Skin epidermis (tissue), 12 donors: ENCODE measurements around the gene ELL.

Source experiments
- H3K27ac ChIP-seq, 21 experiments: fragments of 200-600 bp; sonication (generic) in 11 of 21; one replicate each; pipeline ENCODE4 v1.5.0; 2020; ENCODE audit warnings: mild to moderate bottlenecking in 3 of 21, inconsistent platforms in 2 of 21, moderate library complexity in 2 of 21
- H3K4me3 ChIP-seq, 7 experiments: fragments of 200-600 bp; sonication (generic) in 2 of 7; one replicate each; pipeline ENCODE4 v1.5.0; 2020; ENCODE audit warnings: inconsistent platforms in 2 of 7, mild to moderate bottlenecking in 2 of 7, moderate library complexity in 1 of 7

The ELL gene

GRCh38 chr19:18397242-18398202, 124.3 kb downstream of the ELL start, which contains the start of gene LRRC25:
LRRC25 (minus strand) TSS chr19:18397622; CDS start chr19:18396963, 659 bp downstream.
- Histone ChIP-seq H3K4me3 (peak within 1 kb of the TSS in 5 of 7 experiments; percentile 20 to 31 (median 25)), H3K27ac (peak within 1 kb of the TSS in 9 of 21 experiments; percentile 18 to 72 (median 52))

- H3K4me3 ChIP-seq: peak overlapping the region in 5 of 7 experiments; percentile 20 to 31 (median 25)
- H3K27ac ChIP-seq: peak overlapping the region in 7 of 21 experiments; percentile 18 to 72 (median 54)
Measured at GRCh38 chr19:18396471-18397241, 125.2 kb downstream of the ELL start.

GRCh38 chr19:18393836-18394235, 128.0 kb downstream of the ELL start:
- Histone ChIP-seq H3K27ac (peak overlapping the region in 4 of 21 experiments; percentile 32 to 58 (median 52)), H3K4me3 (peak overlapping the region in 2 of 7 experiments; percentile 1 to 4)

GRCh38 chr19:18392926-18393325, 128.9 kb downstream of the ELL start:
- H3K4me3 ChIP-seq: peak overlapping the region in 1 of 7 experiments; percentile 5
- H3K27ac ChIP-seq: peak overlapping the region in 5 of 21 experiments; percentile 10 to 58 (median 49)
